ENCODE results near the gene LMX1B.

Gene LMX1B

GRCh38 chr9:126630458-126631237 lies 16.9 kb downstream of the LMX1B start:
- H3K36me3 Mint-ChIP-seq: no peaks in the 10 kb centered on the region
- no peaks in the 10 kb centered on the region for H3K9me3 Mint-ChIP-seq (ENCODE audit: low read depth)
- H3K27ac Mint-ChIP-seq: no peak overlapping the region
- H3K27me3 Mint-ChIP-seq: peaks cover 24% of the 10 kb centered on the region
- no peak overlapping the region for H3K4me3 Mint-ChIP-seq
- peaks cover 3% of the 10 kb centered on the region for H3K4me1 Mint-ChIP-seq (ENCODE audit: low read depth)

DNA sequence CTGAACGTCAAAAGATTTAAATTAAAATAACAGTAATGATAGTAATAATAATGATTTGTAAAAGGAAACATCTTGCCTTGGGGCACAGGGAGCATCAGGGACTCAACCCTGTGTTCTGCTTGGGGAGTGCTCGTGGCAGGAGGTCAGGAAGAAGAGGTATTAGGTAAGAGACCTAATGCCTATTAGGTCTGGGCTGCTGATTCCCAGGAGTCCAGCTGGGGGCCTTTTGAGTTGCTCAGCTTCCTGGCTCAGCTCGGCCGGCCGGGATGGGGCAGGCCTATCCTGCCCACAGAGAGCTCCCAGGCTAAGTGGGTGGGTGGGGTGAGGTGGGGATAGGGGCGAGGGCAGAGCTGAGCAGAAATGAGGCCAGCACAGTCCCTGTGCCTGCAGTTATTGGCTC lies 17.5 kb downstream of the LMX1B start:
- H3K4me3 Mint-ChIP-seq: no peak overlapping the region
- no peaks in the 10 kb centered on the region for H3K4me1 Mint-ChIP-seq (ENCODE audit: low read depth)
- no peaks in the 10 kb centered on the region for H3K36me3 Mint-ChIP-seq
- H3K27ac Mint-ChIP-seq: no peak overlapping the region
- H3K27me3 Mint-ChIP-seq: peaks cover 26% of the 10 kb centered on the region
- H3K9me3 Mint-ChIP-seq (ENCODE audit: low read depth): no peaks in the 10 kb centered on the region

DNA sequence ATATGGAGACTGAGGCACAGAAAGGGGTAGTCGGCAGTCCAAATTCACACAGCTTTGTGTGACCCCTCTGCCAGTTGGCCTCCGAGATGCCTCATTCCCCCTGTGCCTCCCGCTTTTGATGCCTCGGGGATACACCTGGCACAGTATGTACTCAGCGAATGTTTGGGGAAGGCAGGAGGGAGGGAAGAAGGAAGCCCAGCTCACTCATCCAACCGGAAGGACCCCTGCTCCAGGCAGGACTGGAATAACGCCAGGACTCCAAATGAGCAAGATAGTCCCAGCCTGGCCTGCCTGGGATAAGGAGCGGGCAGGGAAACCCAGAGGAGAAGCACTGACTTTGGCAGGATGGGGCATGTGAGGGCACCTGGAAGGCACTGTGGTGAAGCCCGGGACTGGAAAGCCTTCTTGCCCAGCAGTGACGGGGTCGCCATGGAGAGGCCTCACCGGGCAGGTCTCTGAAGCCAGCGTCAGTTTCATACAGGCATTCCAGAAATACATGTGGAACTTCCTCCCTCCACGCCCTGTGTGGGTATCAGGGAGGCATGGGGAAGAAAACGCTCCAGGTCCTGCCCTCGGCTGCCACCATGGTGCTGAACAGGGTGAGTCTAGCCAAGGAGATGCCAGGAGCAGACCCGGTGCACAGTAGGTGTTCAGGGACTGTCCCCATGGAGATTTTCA lies 20.3 kb downstream of the LMX1B start:
- peaks cover 3% of the 10 kb centered on the region for H3K4me1 Mint-ChIP-seq (ENCODE audit: low read depth)
- peaks cover 21% of the 10 kb centered on the region for H3K27me3 Mint-ChIP-seq
- no peak overlapping the region for H3K27ac Mint-ChIP-seq
- H3K36me3 Mint-ChIP-seq: no peaks in the 10 kb centered on the region
- no peak overlapping the region for H3K4me3 Mint-ChIP-seq
- H3K9me3 Mint-ChIP-seq (ENCODE audit: low read depth): no peaks in the 10 kb centered on the region

- no peak overlapping the region for H3K27ac Mint-ChIP-seq
- H3K4me1 Mint-ChIP-seq (ENCODE audit: low read depth): peaks cover 3% of the 10 kb centered on the region
- peaks cover 19% of the 10 kb centered on the region for H3K27me3 Mint-ChIP-seq
- no peaks in the 10 kb centered on the region for H3K9me3 Mint-ChIP-seq (ENCODE audit: low read depth)
- no peak overlapping the region for H3K4me3 Mint-ChIP-seq
- no peaks in the 10 kb centered on the region for H3K36me3 Mint-ChIP-seq
These were observed 21.3 kb downstream of the LMX1B start for GRCh38 chr9:126635061-126635460.

DNA sequence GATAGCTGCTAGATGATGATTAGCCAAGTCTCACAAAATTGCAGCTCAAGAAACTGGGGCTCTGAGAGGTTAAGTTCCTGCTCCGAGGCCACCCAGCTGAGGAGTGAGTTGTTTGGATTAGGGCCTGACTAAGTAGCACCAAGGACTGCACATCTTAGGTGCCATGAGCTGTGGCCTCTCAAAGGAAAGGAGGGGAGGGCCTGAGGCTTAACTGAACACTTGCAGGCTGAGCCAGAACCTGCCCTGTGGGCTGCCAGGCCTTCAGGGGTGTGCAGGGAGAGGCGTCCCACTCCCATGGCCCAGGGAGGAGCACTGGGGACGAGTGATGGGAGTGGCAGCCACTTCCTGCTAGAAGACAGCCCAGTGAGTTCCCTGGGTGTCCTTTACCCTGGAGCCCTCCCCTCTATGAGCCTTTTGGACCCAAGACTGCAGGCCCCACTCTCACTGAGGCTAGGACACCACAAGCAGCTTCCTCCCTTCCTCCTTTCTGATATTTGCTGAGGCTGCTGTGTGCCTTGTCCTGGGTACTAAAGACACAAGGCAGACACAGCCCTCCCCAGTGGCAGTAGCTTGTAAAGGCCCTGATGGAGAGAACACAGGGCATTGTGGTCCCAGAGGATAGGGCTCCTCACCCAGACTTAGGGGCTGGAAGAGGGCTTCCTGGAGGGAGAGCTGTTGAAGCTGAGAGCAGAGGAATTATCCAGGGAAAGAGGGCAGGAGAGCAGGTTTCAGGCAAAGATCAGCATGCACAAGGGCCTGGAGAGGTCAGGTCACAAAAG lies 22.1 kb downstream of the LMX1B start:
- Mint-ChIP-seq H3K4me1 (ENCODE audit: low read depth) (peaks cover 3% of the 10 kb centered on the region), H3K36me3 (no peaks in the 10 kb centered on the region), H3K27ac (no peak overlapping the region), H3K9me3 (ENCODE audit: low read depth) (no peaks in the 10 kb centered on the region), H3K27me3 (peaks cover 20% of the 10 kb centered on the region), H3K4me3 (no peak overlapping the region)

DNA sequence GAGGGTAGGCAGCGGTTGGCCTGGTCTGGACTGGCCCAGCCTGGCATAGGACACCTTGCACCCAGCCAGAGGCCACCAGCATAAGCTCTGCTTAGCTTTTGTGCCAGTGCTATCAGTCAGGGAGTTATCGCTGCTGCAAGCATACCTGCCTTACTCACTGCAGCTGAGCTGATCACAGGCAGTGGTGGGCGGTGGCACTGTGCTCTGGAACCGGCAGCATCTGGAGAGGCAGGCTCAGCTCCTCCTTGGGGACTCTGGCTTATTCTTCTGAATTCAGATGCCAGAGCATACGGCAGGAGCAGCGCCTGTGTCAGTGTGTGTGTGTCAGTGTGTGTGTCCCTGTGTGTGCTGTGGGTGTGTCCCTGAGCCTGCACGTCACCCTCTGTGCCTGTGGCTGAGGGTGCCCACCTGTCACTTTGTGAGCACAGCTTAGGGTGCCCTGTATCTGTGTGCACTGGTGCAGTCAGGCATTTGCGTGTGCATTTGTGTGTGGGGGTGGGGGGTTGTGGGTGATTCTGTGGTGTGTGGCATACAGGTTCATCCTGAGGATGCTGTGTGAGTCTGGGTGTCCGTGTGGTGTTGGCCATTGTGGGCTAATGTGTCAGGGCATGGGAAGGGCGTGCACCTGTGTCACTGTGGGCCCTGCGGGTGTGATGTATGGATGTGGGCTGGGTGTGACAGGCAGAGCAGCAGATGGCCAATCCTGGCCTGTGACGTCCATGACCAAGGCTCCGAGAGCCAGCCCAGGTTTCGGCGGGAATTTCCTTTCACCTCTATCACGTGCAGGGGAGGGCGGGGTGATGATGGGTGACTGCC lies 23.5 kb downstream of the LMX1B start:
- Mint-ChIP-seq H3K27me3 (peaks cover 21% of the 10 kb centered on the region), H3K36me3 (no peaks in the 10 kb centered on the region), H3K9me3 (ENCODE audit: low read depth) (no peaks in the 10 kb centered on the region), H3K27ac (no peak overlapping the region), H3K4me1 (ENCODE audit: low read depth) (peaks cover 3% of the 10 kb centered on the region), H3K4me3 (no peak overlapping the region)

DNA sequence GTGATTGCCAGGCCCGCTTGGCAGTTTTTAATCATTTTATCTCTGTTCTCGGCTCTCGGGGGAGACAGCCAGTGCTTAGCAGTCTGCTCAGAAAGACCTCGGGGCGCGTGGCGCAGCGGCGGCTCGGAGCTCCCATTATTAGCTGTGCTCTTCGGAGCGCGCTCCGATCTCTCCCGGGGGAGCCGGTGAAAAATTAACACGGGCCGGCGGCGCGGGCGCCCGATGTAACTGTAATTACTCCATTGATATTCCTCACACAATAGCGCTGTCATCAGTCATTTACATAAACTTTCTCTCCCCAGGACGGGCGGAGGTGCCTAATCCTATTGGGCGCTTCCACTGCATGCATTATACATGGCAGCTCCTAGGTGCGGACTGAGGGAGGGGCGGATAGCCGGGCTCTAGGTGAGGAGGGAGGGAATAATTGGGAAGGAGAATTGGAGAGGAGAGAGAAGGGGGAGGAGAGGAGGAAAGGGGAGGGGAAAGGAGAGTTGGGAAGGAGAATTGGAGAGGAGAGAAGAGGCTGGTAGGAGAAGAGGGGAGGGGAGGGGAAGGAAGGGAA lies 24.9 kb downstream of the LMX1B start:
- no peak overlapping the region for H3K27ac Mint-ChIP-seq
- peaks cover 3% of the 10 kb centered on the region for H3K4me1 Mint-ChIP-seq (ENCODE audit: low read depth)
- H3K4me3 Mint-ChIP-seq: no peak overlapping the region
- no peaks in the 10 kb centered on the region for H3K36me3 Mint-ChIP-seq
- no peaks in the 10 kb centered on the region for H3K9me3 Mint-ChIP-seq (ENCODE audit: low read depth)
- H3K27me3 Mint-ChIP-seq: peaks cover 26% of the 10 kb centered on the region

GRCh38 chr9:126639318-126640000 lies 25.7 kb downstream of the LMX1B start:
- H3K4me3 Mint-ChIP-seq: no peak overlapping the region
- H3K9me3 Mint-ChIP-seq (ENCODE audit: low read depth): no peaks in the 10 kb centered on the region
- H3K27me3 Mint-ChIP-seq: peaks cover 26% of the 10 kb centered on the region
- H3K36me3 Mint-ChIP-seq: no peaks in the 10 kb centered on the region
- peaks cover 3% of the 10 kb centered on the region for H3K4me1 Mint-ChIP-seq (ENCODE audit: low read depth)
- no peak overlapping the region for H3K27ac Mint-ChIP-seq

GRCh38 chr9:126641118-126641851 lies 27.6 kb downstream of the LMX1B start:
- Mint-ChIP-seq H3K4me1 (ENCODE audit: low read depth) (peaks cover 3% of the 10 kb centered on the region), H3K9me3 (ENCODE audit: low read depth) (no peaks in the 10 kb centered on the region), H3K27me3 (peaks cover 32% of the 10 kb centered on the region), H3K4me3 (no peak overlapping the region), H3K27ac (no peak overlapping the region), H3K36me3 (no peaks in the 10 kb centered on the region)

DNA sequence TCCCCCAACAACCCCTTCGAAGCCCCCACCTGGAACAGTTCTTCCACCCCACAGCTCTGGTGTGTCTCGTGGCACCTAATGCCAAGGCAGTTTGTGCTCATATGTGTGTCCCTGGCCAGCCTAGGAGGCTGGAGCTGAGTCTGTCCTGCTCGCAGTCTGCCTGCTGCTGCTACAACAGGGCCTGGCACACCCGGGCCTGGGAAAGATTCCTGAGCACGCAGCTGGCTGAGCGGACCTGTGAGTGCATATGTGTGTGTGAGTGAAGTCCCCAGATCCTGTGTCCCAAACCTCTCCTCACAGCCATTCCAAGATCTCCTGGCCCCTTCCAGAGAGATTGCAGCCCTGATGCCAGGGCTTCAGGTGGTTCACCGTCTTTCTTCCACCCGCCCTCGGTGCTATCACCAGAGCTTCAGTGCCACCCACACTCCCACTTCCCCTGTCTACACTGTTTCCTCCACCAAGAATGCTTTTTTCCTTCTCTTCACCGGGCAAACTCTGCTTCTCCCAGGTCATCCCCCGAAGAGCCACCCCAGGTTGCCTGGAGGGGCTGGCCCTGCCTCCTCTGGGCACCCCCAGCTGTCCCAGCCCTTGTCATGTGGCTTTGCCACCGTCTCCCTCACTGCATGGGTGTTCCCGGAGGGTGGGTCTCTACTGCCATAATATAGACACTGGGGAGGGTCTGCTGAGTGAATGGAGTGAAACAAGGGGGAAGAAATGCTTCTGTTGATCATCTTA lies 28.4 kb downstream of the LMX1B start:
- no peak overlapping the region for H3K4me3 Mint-ChIP-seq
- no peaks in the 10 kb centered on the region for H3K9me3 Mint-ChIP-seq (ENCODE audit: low read depth)
- H3K4me1 Mint-ChIP-seq (ENCODE audit: low read depth): peaks cover 3% of the 10 kb centered on the region
- peaks cover 30% of the 10 kb centered on the region for H3K27me3 Mint-ChIP-seq
- H3K36me3 Mint-ChIP-seq: no peaks in the 10 kb centered on the region
- no peak overlapping the region for H3K27ac Mint-ChIP-seq

DNA sequence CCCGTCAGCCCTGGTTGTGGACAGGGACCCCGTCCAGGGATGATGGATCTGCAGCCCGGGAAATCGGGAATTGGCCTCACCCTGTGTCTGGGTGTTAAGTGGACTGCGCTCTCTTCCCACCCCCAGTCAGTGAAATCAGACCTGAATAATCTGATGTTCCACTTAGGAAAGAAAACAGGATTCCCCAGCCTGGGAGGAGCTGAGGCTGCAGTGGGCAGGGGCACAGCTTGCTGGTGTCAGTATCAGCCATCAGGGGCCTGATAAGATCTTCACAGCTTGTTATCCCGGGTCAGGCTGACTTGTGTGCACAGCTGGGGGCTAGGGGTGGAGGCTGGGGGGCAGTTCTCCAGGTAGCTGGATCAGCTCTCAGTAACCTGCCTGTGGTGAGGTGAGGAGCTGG lies 29.1 kb downstream of the LMX1B start:
- Mint-ChIP-seq H3K27ac (no peak overlapping the region), H3K9me3 (ENCODE audit: low read depth) (no peaks in the 10 kb centered on the region), H3K36me3 (no peaks in the 10 kb centered on the region), H3K4me3 (no peak overlapping the region), H3K4me1 (ENCODE audit: low read depth) (peaks cover 3% of the 10 kb centered on the region), H3K27me3 (peaks cover 30% of the 10 kb centered on the region)

DNA sequence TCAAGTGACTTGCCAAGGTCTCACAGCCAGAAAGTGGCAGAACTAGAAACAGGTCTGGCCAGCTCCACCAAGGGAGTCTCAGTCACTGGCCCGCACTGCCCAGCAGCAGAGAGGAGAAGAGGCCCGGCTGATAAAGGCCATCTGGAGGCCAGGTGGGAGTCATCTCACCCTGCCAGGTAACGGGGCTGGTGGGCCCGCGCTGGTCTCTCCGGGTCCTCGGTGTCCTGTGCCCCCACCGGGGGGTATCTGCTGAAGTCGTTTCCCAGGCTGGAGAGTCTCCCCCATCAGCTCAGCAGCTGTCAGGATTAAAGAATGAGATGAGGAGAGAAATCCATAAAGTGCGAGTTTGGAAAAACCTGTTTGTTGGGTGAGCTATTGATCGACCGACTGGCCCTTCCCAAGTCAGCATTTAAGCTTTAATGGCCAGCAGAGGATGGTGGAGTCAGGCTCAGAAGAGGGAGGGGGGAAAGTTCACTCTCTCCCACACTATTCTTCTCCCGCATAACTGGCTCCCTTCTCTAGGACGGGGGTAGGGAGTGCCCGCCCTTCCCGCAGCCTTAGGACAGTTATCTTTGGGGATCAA lies 30.3 kb downstream of the LMX1B start:
- Mint-ChIP-seq H3K27me3 (peaks cover 34% of the 10 kb centered on the region), H3K27ac (no peak overlapping the region), H3K4me1 (ENCODE audit: low read depth) (no peaks in the 10 kb centered on the region)

DNA sequence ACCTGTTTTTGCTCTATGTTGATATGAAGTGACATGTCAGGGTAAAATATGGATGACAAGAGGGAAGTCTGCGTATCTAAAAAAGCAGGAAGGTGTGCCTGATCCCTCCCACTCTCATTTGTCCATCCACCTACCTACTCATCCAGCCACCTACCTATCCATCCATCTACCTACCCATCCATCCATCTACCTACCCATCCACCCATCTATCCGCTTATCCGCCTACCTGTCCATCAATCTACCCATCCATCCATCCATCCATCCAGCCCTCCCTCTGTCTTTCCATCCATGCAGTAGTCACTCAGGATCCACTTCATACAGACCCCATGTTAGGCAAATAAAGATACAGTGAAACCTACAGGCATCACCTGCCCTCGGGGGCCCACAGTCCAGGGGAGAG lies 32.4 kb downstream of the LMX1B start:
- no peaks in the 10 kb centered on the region for H3K4me1 Mint-ChIP-seq (ENCODE audit: low read depth)
- H3K9me3 Mint-ChIP-seq (ENCODE audit: low read depth): no peaks in the 10 kb centered on the region
- no peak overlapping the region for H3K4me3 Mint-ChIP-seq
- H3K36me3 Mint-ChIP-seq: no peaks in the 10 kb centered on the region
- peaks cover 37% of the 10 kb centered on the region for H3K27me3 Mint-ChIP-seq
- no peak overlapping the region for H3K27ac Mint-ChIP-seq

More for the DNA sequence above, 30.3 kb downstream of the LMX1B start:
- Mint-ChIP-seq H3K4me3 (no peak overlapping the region), H3K36me3 (no peaks in the 10 kb centered on the region), H3K9me3 (ENCODE audit: low read depth) (no peaks in the 10 kb centered on the region)

All from activated naive CD8-positive, alpha-beta T cell (primary cell).